Upper lobe of left lung (tissue), 6 donors: Measurements from ENCODE around the gene NHS. TPM values are rescaled to one million over a fixed set of nuclear protein-coding genes. Genes with fewer than 3 reads are reported as not detected.

Experiments
- ATAC-seq, 2 donors: fragments of 200-7000 bp; cut with Tn5 transposase; one replicate each; pipeline ENCODE4 v1.9.1; 2022; ENCODE audit warnings: mild to moderate bottlenecking in 2 of 2, moderate library complexity in 2 of 2; ENCODE audit not compliant: low FRiP score in 2 of 2
- DNase-seq, 2 donors: peaks; one replicate each; pipeline ENCODE4 v3.0.0-alpha.2; 2019 to 2020
- H3K27ac ChIP-seq, 4 donors: fragments of 200-600 bp; sonication (generic); one replicate each; pipeline ENCODE4 v1.5.1; 2016 to 2019
- H3K27me3 ChIP-seq, 4 donors: fragments of 200-600 bp; sonication (generic); one replicate each; pipeline ENCODE4 v1.5.1; 2017 to 2019
- H3K36me3 ChIP-seq, 4 donors: fragments of 200-600 bp; sonication (generic); one replicate each; pipeline ENCODE4 v1.5.1; 2016 to 2019
- H3K4me1 ChIP-seq, 4 donors: fragments of 200-600 bp; sonication (generic); one replicate each; pipeline ENCODE4 v1.5.1; 2018 to 2019
- H3K4me3 ChIP-seq, 4 donors: fragments of 200-600 bp; sonication (generic); one replicate each; pipeline ENCODE4 v1.5.1; 2017 to 2019; ENCODE audit warnings: mild to moderate bottlenecking in 2 of 4, moderate library complexity in 1 of 4
- H3K9me3 ChIP-seq, 4 donors: fragments of 200-600 bp; sonication (generic); one replicate each; pipeline ENCODE4 v1.5.1; 2018 to 2019
- EP300 ChIP-seq, 4 donors: sonication (generic); formaldehyde crosslinking; IDR thresholded peaks; one replicate each; pipeline ENCODE4 v1.5.1; 2017; ENCODE audit warnings: antibody characterized with exemption in 4 of 4, control low read depth in 2 of 4
- POLR2A ChIP-seq, 4 donors: fragments of 450-650 bp; IDR thresholded peaks; one replicate each; pipeline ENCODE4 v1.5.1; 2016 to 2017; ENCODE audit warnings: antibody characterized with exemption in 4 of 4, mild to moderate bottlenecking in 2 of 4
- POLR2AphosphoS5 ChIP-seq, 2 donors: sonication (generic); formaldehyde crosslinking; IDR thresholded peaks; one replicate each; pipeline ENCODE4 v1.5.1; 2017; ENCODE audit warnings: antibody characterized with exemption in 2 of 2
- WGBS, 2 donors: methylation state at CpG; one replicate each; pipeline ENCODE4 v1.1.5; 2017 to 2018; 5-methylcytosine and 5-hydroxymethylcytosine counted together
- total RNA-seq, 6 donors: library from RNA; depleted of rRNA in 4 of 6; stranded (reverse); fragments of >200 nt in 4 of 6; gene quantifications; one replicate each; pipeline versions ENCODE4 v1.1.0 to v1.2.1, GENCODE V29; 2016 to 2021
- TF ChIP-seq, protein P1 (sequence below), 6 experiments: fragments of 450-650 bp in 4 of 6; fragments of 200-600 bp in 2 of 6; sonication (generic) in 2 of 6; IDR thresholded peaks; one replicate each; pipeline ENCODE4 v1.5.1; 2016 to 2019; ENCODE audit warnings: antibody characterized with exemption in 6 of 6
- donor health status: DM: no; HTN: no; CAD: no; lungs with moderate emphysema.
- donor health status: DM: no; HTN: yes; CAD: no; lungs with severe emphysema.

NHS gene
- total RNA-seq, 6 donors from 2014 or later: 0.46 to 6.3 (median 2.4) TPM

DNA sequence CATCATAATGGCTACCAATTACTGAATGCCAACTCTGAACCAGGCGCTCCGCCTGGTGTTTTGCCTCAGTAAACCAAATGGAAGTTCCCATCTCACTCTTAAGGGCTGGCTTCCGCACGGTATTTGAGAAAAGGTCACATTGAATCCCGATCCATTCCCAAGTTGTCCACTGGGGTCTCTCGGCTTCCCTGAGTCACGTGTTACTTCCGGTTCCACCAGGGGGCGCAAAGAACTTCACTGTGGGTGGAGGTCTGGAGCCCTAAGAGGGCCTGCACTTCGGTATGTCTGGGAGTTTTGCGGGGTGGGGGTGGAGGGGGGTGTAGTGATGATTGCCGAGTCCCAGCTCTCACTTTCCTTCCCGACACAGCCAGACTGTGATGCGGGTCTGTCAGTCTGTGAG lies 13.4 kb upstream of the NHS start:
- Histone ChIP-seq H3K4me3 (no peak overlapping the region), H3K27ac (no peak overlapping the region), H3K36me3 (no peaks in the 10 kb centered on the region), H3K4me1 (no peaks in the 10 kb centered on the region), H3K9me3 (no peaks in the 10 kb centered on the region), H3K27me3 (no peaks in the 10 kb centered on the region)
- DNase-seq: no peak
- TF ChIP-seq, protein P1, sequence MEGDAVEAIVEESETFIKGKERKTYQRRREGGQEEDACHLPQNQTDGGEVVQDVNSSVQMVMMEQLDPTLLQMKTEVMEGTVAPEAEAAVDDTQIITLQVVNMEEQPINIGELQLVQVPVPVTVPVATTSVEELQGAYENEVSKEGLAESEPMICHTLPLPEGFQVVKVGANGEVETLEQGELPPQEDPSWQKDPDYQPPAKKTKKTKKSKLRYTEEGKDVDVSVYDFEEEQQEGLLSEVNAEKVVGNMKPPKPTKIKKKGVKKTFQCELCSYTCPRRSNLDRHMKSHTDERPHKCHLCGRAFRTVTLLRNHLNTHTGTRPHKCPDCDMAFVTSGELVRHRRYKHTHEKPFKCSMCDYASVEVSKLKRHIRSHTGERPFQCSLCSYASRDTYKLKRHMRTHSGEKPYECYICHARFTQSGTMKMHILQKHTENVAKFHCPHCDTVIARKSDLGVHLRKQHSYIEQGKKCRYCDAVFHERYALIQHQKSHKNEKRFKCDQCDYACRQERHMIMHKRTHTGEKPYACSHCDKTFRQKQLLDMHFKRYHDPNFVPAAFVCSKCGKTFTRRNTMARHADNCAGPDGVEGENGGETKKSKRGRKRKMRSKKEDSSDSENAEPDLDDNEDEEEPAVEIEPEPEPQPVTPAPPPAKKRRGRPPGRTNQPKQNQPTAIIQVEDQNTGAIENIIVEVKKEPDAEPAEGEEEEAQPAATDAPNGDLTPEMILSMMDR (IDR thresholded peaks at IDR 0.05): peak in 1 of 6 experiments; percentile 13
- no peak for TF ChIP-seq POLR2AphosphoS5 (IDR thresholded peaks at IDR 0.05)
- no peak for TF ChIP-seq EP300 (IDR thresholded peaks at IDR 0.05)
- TF ChIP-seq POLR2A (IDR thresholded peaks at IDR 0.05): no peak
- no peak for ATAC-seq
- WGBS, 2 donors: 61 to 71% methylated on average over 6 to 14 of the region's 14 CpGs

DNA sequence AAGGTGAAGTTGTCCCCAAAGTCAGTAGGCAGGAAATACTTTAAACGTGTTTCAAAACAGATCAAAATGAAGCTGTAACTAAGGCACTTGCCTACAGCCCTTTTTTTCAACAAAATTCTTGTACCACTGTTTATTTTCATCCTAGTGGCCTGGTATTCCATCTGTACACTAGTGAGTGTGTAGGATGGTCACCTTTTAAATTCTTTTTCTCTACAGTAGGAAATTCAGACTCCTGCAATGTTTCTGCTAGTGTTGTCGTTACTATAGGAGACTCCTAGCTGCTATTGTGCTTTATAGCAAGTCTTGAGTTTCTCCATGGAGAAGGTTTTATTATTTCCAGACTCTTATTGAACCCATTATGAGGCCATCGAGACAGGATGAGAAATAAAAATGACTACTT lies 7.0 kb upstream of the NHS start:
- no peaks in the 10 kb centered on the region for H3K36me3 ChIP-seq
- no peak overlapping the region for H3K27ac ChIP-seq
- 45 to 67% methylated on average over 3 of the region's 3 CpGs for WGBS, 2 donors
- H3K27me3 ChIP-seq: no peaks in the 10 kb centered on the region
- ATAC-seq (no peak), DNase-seq (no peak)
- TF ChIP-seq, protein P1 (IDR thresholded peaks at IDR 0.05): no peak
- TF ChIP-seq POLR2AphosphoS5 (IDR thresholded peaks at IDR 0.05) (no peak), POLR2A (IDR thresholded peaks at IDR 0.05) (no peak), EP300 (IDR thresholded peaks at IDR 0.05) (no peak)
- H3K4me1 ChIP-seq: no peaks in the 10 kb centered on the region
- H3K4me3 ChIP-seq: no peak overlapping the region
- no peaks in the 10 kb centered on the region for H3K9me3 ChIP-seq

DNA sequence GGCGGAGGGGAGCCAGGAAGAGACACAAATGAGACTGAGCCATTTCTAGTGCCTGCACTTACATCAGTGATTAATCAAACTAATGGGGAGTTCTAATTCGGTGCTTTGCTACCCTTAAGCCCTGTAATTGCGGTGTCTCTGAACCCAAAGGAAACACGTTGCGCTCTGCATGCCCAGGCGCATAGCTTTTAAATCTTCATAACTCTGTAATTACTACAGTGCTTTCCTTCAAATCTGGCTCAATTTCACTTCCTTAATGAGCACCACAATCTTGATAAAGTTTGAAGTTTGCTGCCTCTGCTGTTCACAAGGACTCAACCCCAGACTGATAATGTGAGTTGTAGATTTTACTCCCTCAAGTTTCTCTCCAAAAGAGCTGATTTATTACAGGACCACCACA lies 5.7 kb upstream of the NHS start:
- Histone ChIP-seq H3K36me3 (no peaks in the 10 kb centered on the region), H3K27ac (no peak overlapping the region), H3K27me3 (no peaks in the 10 kb centered on the region), H3K9me3 (no peaks in the 10 kb centered on the region), H3K4me3 (no peak overlapping the region), H3K4me1 (no peaks in the 10 kb centered on the region)
- TF ChIP-seq EP300 (IDR thresholded peaks at IDR 0.05): no peak
- TF ChIP-seq POLR2A (IDR thresholded peaks at IDR 0.05): no peak
- TF ChIP-seq, protein P1 (IDR thresholded peaks at IDR 0.05): no peak
- TF ChIP-seq POLR2AphosphoS5 (IDR thresholded peaks at IDR 0.05): no peak
- DNase-seq: no peak
- 31 to 67% methylated on average over 6 of the region's 6 CpGs for WGBS, 2 donors
- no peak for ATAC-seq

DNA sequence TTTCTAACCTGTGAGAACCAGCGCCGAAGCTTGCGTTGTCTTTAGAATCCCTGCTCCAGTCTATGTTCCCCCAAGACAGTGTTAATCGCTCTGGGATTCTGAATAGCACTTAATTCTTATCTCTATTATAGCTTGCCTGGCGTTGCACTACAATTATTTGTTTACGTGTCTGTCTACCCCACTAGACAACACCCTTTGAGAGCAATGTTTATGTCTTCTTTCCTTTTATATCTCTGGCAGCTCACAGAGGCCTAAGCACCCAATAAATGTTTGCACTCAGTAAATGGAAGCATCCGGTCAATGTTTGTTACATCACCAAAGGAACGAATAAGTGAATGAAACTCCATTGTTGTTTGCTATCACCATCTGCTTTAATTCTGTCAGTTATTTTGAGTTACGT lies 4.8 kb upstream of the NHS start:
- no peak for DNase-seq
- Histone ChIP-seq H3K36me3 (no peaks in the 10 kb centered on the region), H3K4me3 (no peak overlapping the region), H3K27me3 (peaks cover 0 to 8% (median 0%) of the 10 kb centered on the region in 4 donors), H3K9me3 (no peaks in the 10 kb centered on the region), H3K27ac (no peak overlapping the region), H3K4me1 (peaks cover 0 to 6% (median 0%) of the 10 kb centered on the region in 4 donors)
- TF ChIP-seq EP300 (IDR thresholded peaks at IDR 0.05): no peak
- no peak for TF ChIP-seq POLR2AphosphoS5 (IDR thresholded peaks at IDR 0.05)
- WGBS, 2 donors: 47 to 63% methylated on average over 9 of the region's 9 CpGs
- ATAC-seq: no peak

DNA sequence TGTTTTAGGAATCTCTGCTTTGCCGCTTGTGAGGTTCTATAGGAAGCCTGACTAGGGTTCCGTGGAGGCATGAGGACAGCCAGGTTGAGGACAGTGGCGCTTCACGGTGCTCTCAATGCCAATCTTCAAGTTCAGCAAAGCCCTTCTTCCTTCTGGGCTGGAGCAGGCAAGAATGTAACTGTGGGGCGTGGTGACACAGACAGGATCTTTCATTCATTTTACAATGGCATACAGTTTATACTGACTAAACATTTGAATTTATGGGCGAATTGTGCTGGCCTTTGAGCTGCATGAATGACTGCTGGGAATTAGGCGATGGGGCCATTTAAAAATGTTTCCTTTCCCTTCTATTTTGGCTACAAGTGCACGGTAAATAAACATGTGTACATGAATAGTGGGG lies 2.9 kb upstream of the NHS start:
- H3K9me3 ChIP-seq: no peaks in the 10 kb centered on the region
- TF ChIP-seq POLR2A (IDR thresholded peaks at IDR 0.05) (no peak), EP300 (IDR thresholded peaks at IDR 0.05) (no peak), POLR2AphosphoS5 (IDR thresholded peaks at IDR 0.05) (no peak)
- TF ChIP-seq, protein P1 (IDR thresholded peaks at IDR 0.05): no peak
- H3K27me3 ChIP-seq: peaks cover 0 to 12% (median 0%) of the 10 kb centered on the region in 4 donors
- H3K4me3 ChIP-seq: no peak overlapping the region
- no peak for ATAC-seq
- 47 to 57% methylated on average over 8 of the region's 8 CpGs for WGBS, 2 donors
- H3K36me3 ChIP-seq: no peaks in the 10 kb centered on the region
- no peak for DNase-seq
- H3K27ac ChIP-seq: no peak overlapping the region
- H3K4me1 ChIP-seq: peaks cover 0 to 25% (median 2%) of the 10 kb centered on the region in 4 donors
